ENCODE measurements around the gene NR2E1.

- no peak for TF ChIP-seq CTCF (IDR thresholded peaks at IDR 0.05)
- no peak for TF ChIP-seq POLR2A (IDR thresholded peaks at IDR 0.05)
These were observed 1.0 kb downstream of the NR2E1 start for GRCh38 chr6:108166664-108167448.
